HepG2 (cell line): ENCODE results near the gene SLC6A6.

Experiments used
- CAMTA2 ChIP-seq: sonication (generic); formaldehyde crosslinking; IDR thresholded peaks from 2 replicates; pipeline ENCODE4 v1.4.0; 2020; ENCODE audit warnings: mild to moderate bottlenecking, missing genetic modification reagents, borderline replicate concordance
- GATAD2A ChIP-seq: IDR thresholded peaks from 2 replicates; pipeline ENCODE4 v1.6.1; 2016
- HOXA7 ChIP-seq: sonication (generic); formaldehyde crosslinking; IDR thresholded peaks from 2 replicates; pipeline ENCODE4 v1.8.1; 2022; ENCODE audit warnings: mild to moderate bottlenecking, missing genetic modification reagents, moderate library complexity
- JUN ChIP-seq: sonication (generic); formaldehyde crosslinking; IDR thresholded peaks from 2 replicates; pipeline ENCODE4 v1.4.0; 2020; ENCODE audit warnings: mild to moderate bottlenecking, missing genetic modification reagents
- NFIB ChIP-seq: sonication (generic); formaldehyde crosslinking; IDR thresholded peaks from 2 replicates; pipeline ENCODE4 v1.9.0; 2021; ENCODE audit warnings: missing genetic modification reagents, mild to moderate bottlenecking, borderline replicate concordance
- NFRKB ChIP-seq: fragments of 450-650 bp; IDR thresholded peaks from 2 replicates; pipeline ENCODE4 v1.6.1; 2017
- PBX3 ChIP-seq: sonication (generic); formaldehyde crosslinking; IDR thresholded peaks from 2 replicates; pipeline ENCODE4 v1.8.1; 2023; ENCODE audit warnings: missing genetic modification reagents, inconsistent platforms, borderline replicate concordance
- POLR2G ChIP-seq: fragments of 200-400 bp; formaldehyde crosslinking; IDR thresholded peaks from 2 replicates; pipeline ENCODE4 v1.6.1; 2018; ENCODE audit warnings: mild to moderate bottlenecking, low read depth, low read length, moderate library complexity
- PRDM15 ChIP-seq: sonication (generic); formaldehyde crosslinking; IDR thresholded peaks from 2 replicates; pipeline ENCODE4 v1.4.0; 2020; ENCODE audit warnings: missing genetic modification reagents
- YEATS4 ChIP-seq: sonication (generic); formaldehyde crosslinking; IDR thresholded peaks from 2 replicates; pipeline ENCODE4 v1.4.0; 2020; ENCODE audit warnings: missing genetic modification reagents, borderline replicate concordance
- ZMYM3 ChIP-seq: sonication (generic); formaldehyde crosslinking; IDR thresholded peaks from 2 replicates; pipeline ENCODE4 v1.5.1; 2020; ENCODE audit warnings: mild to moderate bottlenecking, missing genetic modification reagents
- ZNF780A ChIP-seq: sonication (generic); formaldehyde crosslinking; IDR thresholded peaks from 2 replicates; pipeline ENCODE4 v1.8.0; 2022; ENCODE audit warnings: mild to moderate bottlenecking, missing genetic modification reagents, moderate library complexity
- TF ChIP-seq, protein P1 (sequence below): sonication (generic); formaldehyde crosslinking; IDR thresholded peaks from 2 replicates; pipeline ENCODE4 v1.4.0; 2020; ENCODE audit warnings: mild to moderate bottlenecking, missing genetic modification reagents
- TF ChIP-seq, protein P2 (sequence below): conservative IDR thresholded peaks from 2 replicates; pipeline ENCODE4 v1.6.1; 2018; ENCODE audit warnings: missing genetic modification reagents

GRCh38 chr3:14456794-14457193, 54.4 kb downstream of the SLC6A6 start:
- TF ChIP-seq, protein P1, sequence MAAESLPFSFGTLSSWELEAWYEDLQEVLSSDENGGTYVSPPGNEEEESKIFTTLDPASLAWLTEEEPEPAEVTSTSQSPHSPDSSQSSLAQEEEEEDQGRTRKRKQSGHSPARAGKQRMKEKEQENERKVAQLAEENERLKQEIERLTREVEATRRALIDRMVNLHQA (CRISPR knock-in tag) = no peak
- TF ChIP-seq HOXA7 (CRISPR knock-in tag) = no peak
- TF ChIP-seq PRDM15 (CRISPR knock-in tag) = no peak
- no peak for TF ChIP-seq JUN (CRISPR knock-in tag)
- TF ChIP-seq CAMTA2 = no peak
- TF ChIP-seq NFIB (CRISPR knock-in tag) = no peak
- TF ChIP-seq GATAD2A (CRISPR knock-in tag) = no peak
- no peak for TF ChIP-seq PBX3 (CRISPR knock-in tag)
- TF ChIP-seq POLR2G = 0 out of 2 replicates have a peak, but pooled peaks have one; percentile 28
- no peak for TF ChIP-seq YEATS4 (CRISPR knock-in tag)
- TF ChIP-seq, protein P2, sequence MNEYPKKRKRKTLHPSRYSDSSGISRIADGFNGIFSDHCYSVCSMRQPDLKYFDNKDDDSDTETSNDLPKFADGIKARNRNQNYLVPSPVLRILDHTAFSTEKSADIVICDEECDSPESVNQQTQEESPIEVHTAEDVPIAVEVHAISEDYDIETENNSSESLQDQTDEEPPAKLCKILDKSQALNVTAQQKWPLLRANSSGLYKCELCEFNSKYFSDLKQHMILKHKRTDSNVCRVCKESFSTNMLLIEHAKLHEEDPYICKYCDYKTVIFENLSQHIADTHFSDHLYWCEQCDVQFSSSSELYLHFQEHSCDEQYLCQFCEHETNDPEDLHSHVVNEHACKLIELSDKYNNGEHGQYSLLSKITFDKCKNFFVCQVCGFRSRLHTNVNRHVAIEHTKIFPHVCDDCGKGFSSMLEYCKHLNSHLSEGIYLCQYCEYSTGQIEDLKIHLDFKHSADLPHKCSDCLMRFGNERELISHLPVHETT (CRISPR knock-in tag) = no peak
- TF ChIP-seq NFRKB = no peak
- no peak for TF ChIP-seq ZMYM3
- TF ChIP-seq ZNF780A = no peak
